Measurements from ENCODE around the gene DPM2.
A peak's percentile ranks its signal among the peaks of the same experiment; 100 is the strongest.

Gene DPM2

DNA sequence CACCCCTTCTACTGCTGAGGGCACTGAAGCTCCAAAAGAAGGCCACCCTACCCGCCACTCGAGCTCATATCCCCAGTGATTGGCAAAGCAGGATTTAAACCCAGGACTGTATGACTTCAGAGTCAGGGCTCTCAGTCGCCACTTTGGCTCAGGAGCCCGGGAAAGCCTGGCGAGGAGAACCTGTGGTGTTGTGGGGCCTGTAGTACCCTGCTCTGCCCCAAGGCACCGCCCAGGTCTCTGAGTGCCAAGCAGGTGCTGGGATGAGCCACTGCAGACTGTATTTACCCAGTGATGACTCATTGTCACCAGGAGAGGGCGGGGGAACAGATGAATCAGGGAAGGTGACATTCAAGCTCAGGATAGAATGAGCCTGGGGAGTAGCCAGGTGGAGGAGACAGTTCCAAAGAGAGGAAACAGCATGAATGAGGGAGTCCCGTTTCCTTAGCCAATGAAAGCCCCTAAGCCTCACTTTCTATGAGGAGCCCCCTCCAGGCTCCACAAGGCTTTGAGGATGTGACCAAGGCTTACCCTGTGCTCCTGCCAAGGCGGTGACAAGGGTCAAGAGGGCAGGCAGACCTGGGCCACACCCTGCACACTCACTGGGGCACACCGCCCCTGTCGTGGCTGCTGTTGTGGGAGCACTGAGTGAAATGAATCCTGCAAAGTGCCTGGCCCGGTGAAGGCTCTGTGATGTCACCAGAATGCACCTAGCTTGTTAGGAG lies 17.8 kb upstream of the DPM2 start:
- peak; percentile 73 for DNase-seq (ENCODE audit: low read depth)

DNA sequence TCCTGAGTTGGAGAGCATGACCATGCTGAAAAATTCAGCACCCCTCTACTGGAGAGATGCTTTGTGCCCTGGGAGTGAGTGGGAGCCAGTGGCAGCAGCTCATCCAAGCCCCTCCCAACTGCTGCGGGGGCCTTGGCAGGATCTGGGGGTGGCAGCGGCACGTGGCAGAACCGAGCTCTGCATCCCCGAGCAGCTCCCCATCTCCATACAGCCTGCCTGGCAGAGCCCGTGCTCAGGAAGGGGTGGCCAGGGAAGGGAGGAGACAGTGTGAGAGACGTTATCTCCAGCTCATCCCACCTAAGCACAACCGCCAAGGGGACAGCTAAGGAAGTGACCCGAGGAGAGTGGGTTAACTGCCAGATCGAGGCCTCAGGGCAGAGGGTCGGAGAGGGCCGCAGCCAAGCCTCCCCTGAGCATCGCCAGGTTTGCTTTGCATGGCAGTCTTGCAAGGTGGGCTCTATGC lies 17.2 kb upstream of the DPM2 start:
- no peak for DNase-seq (ENCODE audit: low read depth)

DNA sequence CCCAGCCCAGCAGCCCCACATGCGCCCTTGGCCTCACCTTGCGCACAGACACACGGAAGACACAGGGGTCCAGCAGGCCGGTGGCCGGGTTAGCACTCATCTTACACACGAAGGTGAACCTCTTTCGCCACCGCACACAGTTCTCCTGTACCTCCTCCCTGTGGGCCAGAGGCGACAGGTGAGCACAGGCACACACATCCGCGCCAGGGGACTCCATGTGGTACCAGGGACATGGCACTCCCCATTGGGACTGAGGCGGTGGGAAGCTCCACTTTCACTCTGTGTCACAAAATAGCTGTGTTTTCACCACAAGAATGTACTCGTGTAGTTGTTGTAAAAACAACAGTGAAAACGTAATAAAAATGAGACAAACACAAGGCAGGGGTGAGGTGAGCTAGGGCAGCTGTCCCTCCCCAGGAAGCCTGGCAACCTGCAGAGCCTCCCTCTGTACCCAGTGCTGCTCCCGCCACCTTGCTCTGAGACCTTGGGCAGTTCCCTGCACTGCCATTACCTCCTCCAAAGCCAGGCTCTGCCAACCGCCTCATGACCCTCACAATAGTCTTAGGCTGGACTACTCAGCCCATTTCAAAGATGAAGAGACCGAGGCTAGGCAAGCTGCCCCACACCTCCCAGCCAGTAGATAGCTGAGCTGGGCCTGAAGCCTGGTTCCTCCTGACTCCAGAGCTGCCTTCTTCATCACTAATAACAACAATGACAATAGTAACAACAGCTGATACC lies 16.3 kb upstream of the DPM2 start:
- no peak for DNase-seq (ENCODE audit: low read depth)

DNA sequence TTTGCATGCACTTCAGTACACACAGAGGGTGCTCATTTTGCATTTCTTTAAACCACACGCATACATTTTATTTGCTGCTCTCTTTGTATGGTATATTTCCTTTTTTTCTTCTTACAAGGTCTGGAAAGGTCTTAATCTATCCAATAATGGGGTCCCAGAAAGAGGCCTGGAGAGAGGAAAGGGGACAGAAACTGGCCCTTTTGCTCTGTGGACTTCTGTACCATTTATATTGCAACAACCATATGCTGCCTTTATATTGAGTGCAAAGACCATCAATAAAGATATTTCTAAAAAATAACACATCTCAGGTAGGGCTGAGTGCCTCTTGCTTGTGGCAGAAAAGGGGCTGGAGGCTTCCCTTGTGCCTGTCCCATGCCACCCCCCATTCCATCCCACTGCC lies 15.5 kb upstream of the DPM2 start:
- no peak for DNase-seq (ENCODE audit: low read depth)

DNA sequence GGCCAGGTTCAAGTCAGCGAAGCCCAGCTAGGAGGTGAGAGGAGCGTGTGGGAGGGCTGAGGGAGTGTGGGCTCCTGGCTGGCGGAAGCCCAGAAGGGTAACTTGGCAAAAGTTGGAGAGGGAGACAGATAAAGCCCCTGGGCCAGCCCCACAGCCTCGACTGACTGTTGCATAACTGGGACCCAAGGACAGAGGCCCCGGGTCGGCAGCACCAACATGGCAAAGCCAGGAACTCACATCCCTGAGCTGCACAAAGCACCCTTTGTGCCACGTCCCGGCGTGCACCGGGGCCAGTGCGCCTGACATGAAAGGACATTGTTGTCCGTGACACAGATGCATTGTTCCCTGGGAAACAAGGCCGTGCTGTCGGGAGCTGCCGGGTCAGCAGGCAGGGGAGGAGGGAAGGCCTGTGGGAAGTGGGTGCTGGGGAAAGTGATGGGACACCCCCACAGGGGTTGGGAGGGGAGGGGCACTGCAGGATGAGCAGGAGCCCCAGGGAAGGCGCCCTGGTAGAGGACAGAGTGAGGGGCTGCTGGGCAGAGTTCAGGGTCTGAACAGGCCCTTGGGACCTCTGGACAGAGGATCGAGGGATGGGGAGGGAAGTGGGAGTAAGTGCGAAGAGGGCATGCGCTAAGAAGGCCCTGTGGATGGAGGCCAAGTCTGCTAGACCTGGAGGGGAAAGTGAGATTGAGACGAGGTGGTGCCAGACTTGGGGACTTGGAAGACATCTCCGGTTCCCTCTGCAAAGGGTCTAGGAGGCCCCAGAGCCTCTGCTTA lies 13.0 kb upstream of the DPM2 start:
- DNase-seq (ENCODE audit: low read depth), result no peak

DNA sequence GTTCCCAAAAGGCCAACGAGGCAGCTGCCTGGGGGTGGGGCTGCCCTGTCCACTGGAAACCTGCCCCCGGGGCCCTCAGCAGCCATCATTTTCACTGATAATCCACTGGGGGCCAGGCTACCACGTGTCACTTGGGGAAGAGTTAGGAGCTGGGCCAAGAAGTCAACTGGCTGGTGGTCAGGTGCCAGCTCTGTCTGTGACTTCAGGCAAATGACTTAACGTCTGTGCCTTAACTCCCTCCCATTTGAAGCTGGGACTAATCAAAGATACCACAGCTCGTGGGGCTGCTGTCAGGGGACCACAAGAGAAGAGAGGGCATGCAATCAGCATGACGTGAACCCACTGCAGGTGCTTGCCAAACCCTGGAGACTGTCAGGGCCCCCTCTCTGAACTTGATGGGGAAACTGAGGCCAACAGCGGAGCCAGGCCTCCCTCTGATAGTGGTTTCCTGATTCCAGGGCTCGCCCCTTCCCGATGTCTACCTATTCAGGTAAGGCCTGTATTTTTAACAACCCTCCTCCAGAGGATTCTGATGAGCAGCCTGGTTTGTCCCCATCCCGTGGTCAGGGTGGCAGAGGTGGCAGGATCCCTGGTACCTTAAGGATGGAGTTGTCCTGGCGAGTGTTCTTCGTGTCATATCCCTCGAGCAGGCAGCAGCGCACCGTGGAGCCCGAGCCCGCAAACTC lies 12.3 kb upstream of the DPM2 start:
- DNase-seq (ENCODE audit: low read depth), result no peak

DNA sequence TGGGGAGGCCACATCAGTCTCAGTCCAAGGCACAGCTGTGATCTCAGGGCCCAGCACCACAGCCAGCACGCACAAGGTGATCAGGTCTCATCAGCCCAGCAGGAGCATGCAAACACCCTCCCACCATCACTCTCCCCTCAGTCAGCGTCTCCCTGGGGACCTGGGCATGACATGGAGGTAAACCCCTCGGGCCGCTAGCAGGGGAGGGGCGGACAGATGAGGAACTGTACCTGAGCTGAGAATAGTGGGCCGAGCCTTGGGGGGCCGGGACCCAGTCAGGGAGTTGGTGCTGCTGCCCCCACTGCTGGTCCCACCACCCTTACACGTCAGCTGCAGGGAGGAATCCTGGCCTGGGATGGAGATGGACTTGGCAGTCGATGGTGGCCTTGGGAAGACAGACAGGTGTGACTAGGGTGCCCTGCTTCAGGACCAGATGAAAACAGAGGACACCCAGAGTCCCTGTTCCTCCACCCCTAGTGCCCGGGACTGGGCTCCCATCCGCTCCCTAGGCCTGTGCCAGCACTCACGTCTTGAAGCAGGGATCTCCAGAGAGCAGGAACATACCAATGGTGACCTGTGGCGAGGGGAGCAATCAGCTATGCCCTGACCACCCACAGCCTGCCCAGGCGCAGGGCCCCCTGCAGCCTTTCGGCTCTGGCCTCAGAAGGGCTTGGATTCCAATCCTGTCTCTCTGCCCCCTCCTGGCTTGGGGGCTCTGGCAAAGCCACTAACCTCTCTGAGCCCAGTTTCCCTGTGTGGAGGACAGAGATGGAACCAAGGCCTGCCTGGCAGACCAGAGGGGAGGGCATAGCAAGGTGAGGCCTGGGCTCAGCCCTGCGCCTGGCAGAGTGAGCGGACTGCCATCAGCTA lies 10.4 kb upstream of the DPM2 start:
- no peak for DNase-seq (ENCODE audit: low read depth)

DNA sequence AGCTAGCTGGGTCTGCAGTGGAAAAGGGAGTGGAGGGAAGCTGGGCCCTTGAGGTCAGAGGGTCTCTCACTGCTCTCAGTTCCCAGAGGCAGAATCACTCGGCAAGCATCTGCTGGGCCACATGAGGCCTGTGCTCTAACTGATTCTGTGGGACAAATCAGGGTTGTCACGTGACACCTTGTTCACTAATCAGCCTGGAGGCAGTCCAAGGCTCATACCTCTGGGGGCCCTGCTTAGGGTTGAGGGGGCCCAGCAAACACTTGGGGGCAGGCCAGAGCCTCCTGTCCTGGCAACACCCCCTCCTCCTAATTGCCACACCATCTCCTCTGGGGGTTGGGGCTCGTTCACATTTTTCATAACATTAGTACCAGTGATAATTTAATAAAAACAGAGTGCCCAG lies 9.1 kb upstream of the DPM2 start:
- DNase-seq (ENCODE audit: low read depth), result no peak

DNA sequence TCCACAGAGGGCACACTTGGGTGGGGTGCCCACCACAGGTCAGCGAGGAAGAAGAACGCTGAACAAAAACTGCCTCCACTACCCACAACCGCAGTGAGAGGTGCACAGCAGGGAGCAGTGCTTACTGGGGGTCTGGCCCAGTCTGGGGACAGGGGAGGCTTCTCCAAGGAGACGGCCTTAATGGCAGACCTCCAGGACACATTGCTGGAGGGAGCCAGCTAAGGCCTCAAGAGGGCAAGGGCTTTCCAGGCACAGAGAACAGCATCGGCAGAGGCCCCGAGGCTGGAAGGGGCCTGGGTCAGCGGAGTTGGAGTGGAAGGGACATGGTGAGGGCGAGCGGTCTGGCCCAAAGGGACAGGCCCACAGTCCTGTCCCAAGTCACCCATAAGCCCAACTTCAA lies 8.3 kb upstream of the DPM2 start:
- no peak for DNase-seq (ENCODE audit: low read depth)

DNA sequence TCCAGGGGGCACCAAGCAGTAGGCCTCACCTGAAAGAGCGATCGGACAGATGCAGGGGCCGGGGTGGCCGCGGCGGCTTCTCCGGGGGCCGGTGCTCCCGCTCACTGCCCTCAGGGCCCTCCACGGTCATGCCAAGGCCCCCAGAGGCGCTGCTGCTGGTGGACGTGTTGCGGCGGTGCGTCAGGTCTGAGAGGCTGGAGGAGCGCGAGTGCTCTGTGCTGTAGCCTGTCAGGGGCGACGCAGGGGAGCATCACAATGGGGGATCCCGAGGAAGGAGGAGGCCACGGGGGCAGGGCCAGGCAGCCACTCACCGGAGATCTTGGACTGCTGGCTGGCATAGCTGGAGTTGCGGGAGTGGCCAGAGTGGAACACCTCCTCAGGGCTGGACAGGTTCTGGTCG lies 7.7 kb upstream of the DPM2 start:
- DNase-seq (ENCODE audit: low read depth), result no peak

DNA sequence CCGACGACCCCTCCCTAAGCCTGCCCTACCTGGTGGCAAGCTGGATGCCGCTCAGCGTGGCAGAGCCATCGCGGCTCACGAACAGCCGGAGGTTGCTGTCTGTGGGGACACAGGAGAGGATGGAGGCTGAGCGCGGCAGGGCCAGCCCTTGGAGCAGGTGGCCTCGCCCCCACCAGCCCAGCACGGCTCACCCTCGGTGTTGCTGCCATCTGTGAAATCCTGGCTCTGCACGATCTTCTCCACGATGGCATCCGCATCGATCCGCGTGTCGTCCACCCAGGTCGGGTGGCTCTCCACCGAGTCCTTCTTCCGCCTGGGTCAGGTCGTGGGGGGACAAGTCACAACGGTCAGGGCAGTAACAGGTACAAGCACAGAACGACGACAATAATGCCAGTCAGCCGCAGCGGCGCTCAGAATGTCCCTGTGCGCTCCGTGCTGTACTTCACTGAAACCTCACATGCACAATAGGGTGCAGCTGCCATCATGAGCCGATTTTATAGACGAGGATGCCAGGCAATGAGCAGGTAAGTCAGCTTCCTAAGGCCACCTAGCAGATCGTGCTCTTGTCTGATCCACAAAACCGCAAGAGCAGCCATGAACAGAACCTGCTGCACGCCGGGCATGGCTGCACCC lies 7.0 kb upstream of the DPM2 start:
- no peak for DNase-seq (ENCODE audit: low read depth)

DNA sequence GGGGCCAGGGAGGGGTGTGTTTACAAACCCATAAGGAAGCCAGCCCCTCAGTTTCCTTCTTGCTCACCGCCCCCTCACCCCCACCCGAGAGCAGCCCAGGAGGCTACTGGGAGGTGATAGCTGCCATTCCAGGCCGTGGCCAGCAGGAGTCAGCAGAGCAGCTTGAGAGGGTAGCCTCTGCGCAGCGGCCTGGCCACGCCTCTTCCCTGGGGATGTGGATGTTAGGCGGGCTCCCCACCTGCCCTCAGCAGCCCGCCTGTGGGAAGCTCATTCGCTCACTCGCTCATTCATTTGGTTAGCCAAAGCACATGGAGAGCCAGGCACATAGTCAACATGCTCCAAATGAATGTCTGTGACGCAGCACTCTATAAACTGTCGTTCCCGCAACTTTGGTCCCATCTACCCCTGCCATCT lies 6.1 kb upstream of the DPM2 start:
- peak; percentile 57 for DNase-seq (ENCODE audit: low read depth)

DNA sequence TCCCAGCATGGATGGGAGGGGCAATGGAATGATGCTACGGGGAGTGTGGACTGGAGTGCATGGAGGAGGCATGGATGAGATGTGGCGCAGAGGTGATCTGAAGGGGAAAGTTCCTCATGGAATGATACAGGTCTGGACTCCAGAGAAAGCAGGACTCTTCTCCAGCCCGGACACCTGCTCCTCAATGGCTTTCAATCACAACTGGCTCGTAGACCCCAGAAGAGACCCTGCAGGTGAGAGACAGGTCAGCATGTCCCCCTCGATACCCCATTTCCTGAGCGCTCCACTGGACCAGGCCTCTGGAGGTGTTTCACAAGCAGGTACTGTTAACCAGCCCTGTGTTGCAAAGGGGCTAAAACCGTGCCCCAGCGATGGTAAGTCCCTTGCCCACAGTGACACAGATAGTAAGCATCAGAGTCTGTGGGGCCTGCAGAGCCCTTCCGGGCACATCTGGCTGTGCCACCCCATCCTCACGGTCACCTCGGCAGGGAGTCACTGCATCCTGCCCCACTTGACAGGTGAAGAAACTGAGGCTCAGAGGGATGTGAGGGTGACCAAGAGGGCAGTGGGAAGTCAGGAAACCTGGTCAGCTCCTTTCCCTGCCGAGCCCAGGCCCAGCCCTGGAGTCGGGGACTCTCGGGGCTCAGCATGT lies 5.5 kb upstream of the DPM2 start:
- no peak for DNase-seq (ENCODE audit: low read depth)

DNA sequence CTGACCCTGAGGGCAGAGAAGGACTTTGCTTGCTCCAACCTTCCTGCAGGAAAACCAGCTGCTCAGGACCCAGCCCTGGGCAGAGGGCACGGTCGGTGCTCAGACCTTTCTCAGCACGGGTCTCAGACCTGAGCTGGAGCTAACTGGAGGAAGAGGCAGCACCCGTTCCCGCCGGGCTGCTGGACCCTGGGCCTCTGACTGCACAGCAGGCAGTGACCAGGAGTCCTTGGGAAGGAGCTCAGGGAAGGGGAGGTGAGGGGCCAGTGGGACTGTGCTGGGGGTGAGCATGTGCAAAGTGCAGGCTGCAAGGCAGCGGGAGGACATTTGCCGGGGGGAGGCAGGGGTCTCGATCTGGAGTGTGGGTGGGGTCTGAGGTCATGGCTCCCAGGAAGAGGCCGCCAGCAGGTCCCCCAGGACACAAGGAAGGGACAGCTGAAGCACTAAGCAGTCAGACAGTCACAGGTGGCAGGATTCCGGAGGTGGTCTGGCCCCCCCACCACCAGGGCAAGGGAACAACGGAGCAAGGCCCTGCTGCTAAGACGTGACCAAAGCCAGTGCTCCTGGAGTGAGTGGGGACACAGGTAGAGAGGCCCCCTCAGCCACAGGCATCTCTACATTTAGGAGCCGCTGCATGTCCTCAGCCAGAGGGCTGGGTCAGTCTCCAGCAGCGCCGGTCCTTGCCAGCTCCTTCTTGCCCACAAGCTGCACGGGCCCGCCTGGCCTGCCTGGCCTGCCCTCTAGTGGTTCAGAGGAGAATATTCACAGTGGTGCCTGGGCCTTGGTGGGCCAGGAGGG lies 4.8 kb upstream of the DPM2 start:
- DNase-seq (ENCODE audit: low read depth), result peak; percentile 38

DNA sequence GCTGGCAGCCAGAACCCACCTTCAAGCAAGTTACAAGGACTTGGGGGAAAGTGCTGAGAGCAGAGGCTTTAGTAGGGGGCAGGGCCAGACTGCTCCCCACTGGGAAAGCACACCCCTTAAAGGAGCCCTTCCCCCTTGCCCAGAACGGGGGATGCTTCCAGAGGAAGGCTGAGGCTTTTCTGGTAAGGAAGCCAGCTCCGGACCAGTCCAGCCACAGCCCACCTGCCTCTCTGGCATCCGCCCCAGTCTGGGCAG lies 4.2 kb upstream of the DPM2 start:
- no peak for DNase-seq (ENCODE audit: low read depth)

DNA sequence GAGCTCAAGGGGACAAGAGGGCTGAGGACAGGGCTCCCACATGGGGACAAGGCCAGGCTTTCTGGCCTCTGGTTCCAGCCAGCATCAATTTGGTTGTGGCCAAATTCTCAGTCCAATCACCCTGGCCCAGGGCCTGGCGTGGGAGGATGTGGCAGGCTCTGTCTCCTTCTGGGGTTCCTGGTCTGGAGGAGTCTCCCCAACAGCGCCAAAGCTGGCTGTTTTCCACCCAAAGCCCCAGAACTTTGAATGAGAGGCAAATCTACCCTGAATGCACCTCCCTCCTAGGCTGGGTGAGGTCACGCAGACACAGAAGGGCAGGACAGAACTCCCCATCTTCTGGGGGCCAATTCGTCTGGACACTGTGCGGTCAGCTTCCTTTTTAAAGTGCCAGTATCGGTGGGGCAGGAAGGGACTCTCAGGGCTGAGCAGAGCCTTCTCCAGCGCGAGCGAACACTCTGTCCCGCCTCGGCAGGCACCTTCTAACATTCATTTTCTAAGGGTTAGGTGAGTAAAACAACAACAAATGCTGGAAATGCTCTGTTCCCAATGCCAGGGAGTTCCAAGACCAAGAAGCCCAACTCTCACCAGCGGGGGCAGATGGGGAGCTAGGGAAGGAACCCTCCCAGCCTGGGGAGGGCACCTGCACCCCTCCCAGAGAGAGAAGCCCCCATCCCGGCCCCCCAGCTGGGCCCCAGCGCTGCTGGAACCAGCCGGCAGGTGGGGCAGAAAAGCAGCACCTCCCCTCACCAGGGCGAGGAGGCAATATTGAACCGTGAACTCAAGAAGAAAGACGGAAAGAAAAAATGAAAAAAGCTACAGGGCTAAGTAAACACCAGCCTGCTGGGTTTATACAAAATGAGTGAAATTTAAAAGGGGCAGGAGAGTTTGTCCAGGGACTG lies 3.7 kb upstream of the DPM2 start:
- DNase-seq (ENCODE audit: low read depth), result no peak

DNA sequence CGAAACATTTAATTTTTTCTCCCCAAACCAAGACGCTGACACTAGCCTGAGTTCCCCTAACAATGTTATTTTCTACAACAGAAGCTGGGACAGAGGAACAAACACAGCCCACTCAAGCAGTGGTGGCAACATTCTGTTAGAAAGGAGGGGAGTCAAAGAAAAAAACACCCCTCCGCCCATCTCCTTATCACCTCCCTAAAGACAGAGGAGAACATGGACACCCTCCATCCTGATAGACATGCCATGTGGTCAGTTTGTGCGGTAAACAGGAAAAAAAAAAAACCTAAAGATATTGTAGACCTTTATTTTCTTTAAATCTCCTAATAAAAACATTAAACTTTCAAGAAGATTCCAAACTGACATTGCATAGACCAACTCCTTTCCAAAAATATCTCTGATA lies 2.9 kb upstream of the DPM2 start:
- no peak for DNase-seq (ENCODE audit: low read depth)

DNA sequence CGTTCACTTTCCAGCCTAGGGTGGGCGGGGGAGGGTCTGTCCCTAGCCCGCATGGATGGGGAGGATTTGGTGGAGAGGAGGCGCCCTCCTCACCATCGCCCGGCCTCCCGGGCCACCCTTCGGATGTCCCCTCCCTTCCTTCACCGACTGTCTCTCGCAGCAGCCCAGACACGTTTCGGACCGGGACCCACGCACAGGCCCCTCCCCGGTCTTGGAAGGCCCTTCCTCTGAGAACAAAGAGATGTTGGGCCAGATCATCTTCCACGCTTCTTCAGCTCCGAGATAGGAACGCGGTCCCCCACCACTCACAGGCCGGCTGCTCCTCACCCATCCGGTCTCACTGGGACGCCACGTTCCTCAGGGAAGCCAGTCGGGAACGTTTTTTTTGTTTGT lies 640 bp upstream of the DPM2 start:
- no peak for DNase-seq (ENCODE audit: low read depth)

DNA sequence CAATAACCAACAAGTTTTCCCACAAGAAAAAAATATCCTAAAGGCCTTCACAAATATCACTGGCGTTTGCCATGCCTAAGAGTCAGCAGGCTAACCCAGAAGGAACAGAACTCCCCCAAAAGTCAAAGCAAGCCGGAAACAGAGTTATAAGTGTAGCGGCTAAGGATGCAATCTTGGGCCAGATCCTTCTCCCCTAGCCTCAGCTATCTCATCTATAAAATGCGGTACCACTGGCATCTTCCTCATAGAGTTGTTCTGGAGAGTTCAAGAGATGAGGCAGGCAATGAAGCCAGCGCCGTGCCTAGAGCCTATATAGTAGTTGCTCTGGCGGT lies 632 bp downstream of the DPM2 start:
- no peak for DNase-seq (ENCODE audit: low read depth)
